SK-N-SH treated with all-trans-retinoic acid at 6 μM for 48 hours (cell line): Measurements from ENCODE around the gene EXTL1.

Experiments used
- ATAC-seq: fragments of 200-7000 bp; cut with Tn5 transposase; 3 replicates; pipeline ENCODE4 v1.9.1; 2020; ENCODE audit warnings: mild to moderate bottlenecking, moderate library complexity
- ARNTL ChIP-seq: fragments of 450-650 bp; formaldehyde crosslinking; IDR thresholded peaks from 2 replicates; pipeline ENCODE4 v1.5.0; 2020; ENCODE audit warnings: low read depth, mild to moderate bottlenecking, moderate library complexity, borderline replicate concordance
- BACH2 ChIP-seq: fragments of 250-450 bp; sonication (Bioruptor Pico); IDR thresholded peaks from 2 replicates; pipeline ENCODE4 v1.9.0; 2021; ENCODE audit warnings: mild to moderate bottlenecking, borderline replicate concordance
- CREB5 ChIP-seq: fragments of 250-450 bp; sonication (Bioruptor Pico); IDR thresholded peaks from 2 replicates; pipeline ENCODE4 v1.5.1; 2020; ENCODE audit warnings: low read depth, mild to moderate bottlenecking, moderate library complexity
- CSDC2 ChIP-seq: fragments of 250-450 bp; sonication (Bioruptor Pico); IDR thresholded peaks from 2 replicates; pipeline ENCODE4 v1.5.0; 2020; ENCODE audit warnings: mild to moderate bottlenecking, moderate library complexity
- CSRNP3 ChIP-seq: fragments of 250-450 bp; sonication (Bioruptor Pico); IDR thresholded peaks from 2 replicates; pipeline ENCODE4 v1.5.1; 2021; ENCODE audit warnings: mild to moderate bottlenecking, moderate library complexity
- ESRRG ChIP-seq: fragments of 250-450 bp; sonication (Bioruptor Pico); IDR thresholded peaks from 2 replicates; pipeline ENCODE4 v1.6.1; 2021; ENCODE audit warnings: mild to moderate bottlenecking
- GLIS3 ChIP-seq: fragments of 250-450 bp; sonication (Bioruptor Pico); IDR thresholded peaks from 2 replicates; pipeline ENCODE4 v1.5.0; 2020; ENCODE audit warnings: mild to moderate bottlenecking, moderate library complexity
- ISL1 ChIP-seq: fragments of 250-450 bp; sonication (Bioruptor Pico); IDR thresholded peaks from 2 replicates; pipeline ENCODE4 v2.1.2; 2022; ENCODE audit warnings: mild to moderate bottlenecking, moderate library complexity
- OSR1 ChIP-seq: fragments of 250-450 bp; sonication (Bioruptor Pico); IDR thresholded peaks from 2 replicates; pipeline ENCODE4 v1.8.0; 2022; ENCODE audit warnings: moderate library complexity, mild to moderate bottlenecking, inconsistent platforms
- PATZ1 ChIP-seq: fragments of 250-450 bp; sonication (Bioruptor Pico); IDR thresholded peaks from 2 replicates; pipeline ENCODE4 v1.8.0; 2020; ENCODE audit warnings: mild to moderate bottlenecking, moderate library complexity, borderline replicate concordance
- POU6F1 ChIP-seq: fragments of 250-450 bp; sonication (Bioruptor Pico); IDR thresholded peaks from 2 replicates; pipeline ENCODE4 v1.8.0; 2021; ENCODE audit warnings: low read depth, mild to moderate bottlenecking, moderate library complexity, borderline replicate concordance
- PPARA ChIP-seq: fragments of 250-450 bp; sonication (Bioruptor Pico); IDR thresholded peaks from 2 replicates; pipeline ENCODE4 v1.5.0; 2020; ENCODE audit warnings: mild to moderate bottlenecking, borderline replicate concordance
- RARB ChIP-seq: fragments of 250-450 bp; sonication (Bioruptor Pico); IDR thresholded peaks from 2 replicates; pipeline ENCODE4 v1.8.0; 2021; ENCODE audit warnings: mild to moderate bottlenecking, moderate library complexity
- SNAI2 ChIP-seq: fragments of 250-450 bp; sonication (Bioruptor Pico); IDR thresholded peaks from 2 replicates; pipeline ENCODE4 v1.5.0; 2020; ENCODE audit warnings: mild to moderate bottlenecking, moderate library complexity
- TCF4 ChIP-seq: fragments of 250-450 bp; sonication (Bioruptor Pico); IDR thresholded peaks from 2 replicates; pipeline ENCODE4 v1.8.0; 2021; ENCODE audit warnings: mild to moderate bottlenecking, moderate library complexity, borderline replicate concordance
- TSHZ2 ChIP-seq: fragments of 250-450 bp; sonication (Bioruptor Pico); IDR thresholded peaks from 2 replicates; pipeline ENCODE4 v1.5.0; 2020; ENCODE audit warnings: mild to moderate bottlenecking, moderate library complexity
- ZC3H10 ChIP-seq: fragments of 250-450 bp; sonication (Bioruptor Pico); IDR thresholded peaks from 2 replicates; pipeline ENCODE4 v1.5.1; 2021; ENCODE audit warnings: mild to moderate bottlenecking, moderate library complexity
- ZFP3 ChIP-seq: fragments of 250-450 bp; sonication (Bioruptor Pico); IDR thresholded peaks from 2 replicates; pipeline ENCODE4 v1.5.0; 2020; ENCODE audit warnings: mild to moderate bottlenecking, moderate library complexity
- ZFP30 ChIP-seq: fragments of 450-650 bp; formaldehyde crosslinking; IDR thresholded peaks from 2 replicates; pipeline ENCODE4 v1.5.0; 2022; ENCODE audit warnings: mild to moderate bottlenecking, moderate library complexity
- ZNF565 ChIP-seq: fragments of 450-650 bp; formaldehyde crosslinking; conservative IDR thresholded peaks from 2 replicates; pipeline ENCODE4 v1.5.0; 2020; ENCODE audit warnings: low read depth, mild to moderate bottlenecking, moderate library complexity
- ZNF70 ChIP-seq: fragments of 450-650 bp; formaldehyde crosslinking; IDR thresholded peaks from 2 replicates; pipeline ENCODE4 v1.5.0; 2020; ENCODE audit warnings: mild to moderate bottlenecking, moderate library complexity
- ZNF8 ChIP-seq: fragments of 450-650 bp; formaldehyde crosslinking; IDR thresholded peaks from 2 replicates; pipeline ENCODE4 v1.5.0; 2020; ENCODE audit warnings: mild to moderate bottlenecking, moderate library complexity

EXTL1 gene

GRCh38 chr1:25977801-25978200, 43.8 kb upstream of the EXTL1 start:
- no peak for ATAC-seq
- TF ChIP-seq RARB (CRISPR knock-in tag) (no peak), ZC3H10 (CRISPR knock-in tag) (no peak), ZNF8 (CRISPR knock-in tag) (no peak), ZNF565 (CRISPR knock-in tag) (no peak), GLIS3 (CRISPR knock-in tag) (no peak), ZNF70 (CRISPR knock-in tag) (no peak), BACH2 (CRISPR knock-in tag) (no peak), ISL1 (no peak), ZFP3 (CRISPR knock-in tag) (no peak), ARNTL (no peak), CSRNP3 (CRISPR knock-in tag) (no peak), PPARA (CRISPR knock-in tag) (no peak), OSR1 (no peak), ESRRG (CRISPR knock-in tag) (no peak), PATZ1 (no peak), CREB5 (CRISPR knock-in tag) (no peak), ZFP30 (CRISPR knock-in tag) (no peak)

GRCh38 chr1:25978403-25978802, 43.2 kb upstream of the EXTL1 start:
- no peak for ATAC-seq
- no peak for TF ChIP-seq CREB5 (CRISPR knock-in tag)

GRCh38 chr1:25979210-25979609, 42.4 kb upstream of the EXTL1 start:
- no peak for TF ChIP-seq POU6F1 (CRISPR knock-in tag)
- no peak for TF ChIP-seq TCF4 (CRISPR knock-in tag)
- TF ChIP-seq ARNTL: no peak
- no peak for TF ChIP-seq GLIS3 (CRISPR knock-in tag)
- no peak for TF ChIP-seq ESRRG (CRISPR knock-in tag)
- no peak for TF ChIP-seq ZNF8 (CRISPR knock-in tag)
- TF ChIP-seq SNAI2 (CRISPR knock-in tag): no peak
- no peak for TF ChIP-seq CSDC2 (CRISPR knock-in tag)
- no peak for TF ChIP-seq ZNF565 (CRISPR knock-in tag)
- TF ChIP-seq ISL1: no peak
- TF ChIP-seq ZFP3 (CRISPR knock-in tag): no peak
- no peak for TF ChIP-seq TSHZ2 (CRISPR knock-in tag)
- TF ChIP-seq, all 23 proteins: peak for 0

More at GRCh38 chr1:25979210-25979609, 42.4 kb upstream of the EXTL1 start:
- ATAC-seq: no peak
